Activated effector memory CD4-positive, alpha-beta T cell treated with anti-CD3 and anti-CD28 coated beads, Interleukin-2, amount 50 U/mL, for 16 hours (primary cell): ENCODE results near the gene UNC5C.

Experiments
- DNase-seq: peaks from one replicate; pipeline ENCODE4 v3.0.0-alpha.2; 2020

The UNC5C gene

DNA sequence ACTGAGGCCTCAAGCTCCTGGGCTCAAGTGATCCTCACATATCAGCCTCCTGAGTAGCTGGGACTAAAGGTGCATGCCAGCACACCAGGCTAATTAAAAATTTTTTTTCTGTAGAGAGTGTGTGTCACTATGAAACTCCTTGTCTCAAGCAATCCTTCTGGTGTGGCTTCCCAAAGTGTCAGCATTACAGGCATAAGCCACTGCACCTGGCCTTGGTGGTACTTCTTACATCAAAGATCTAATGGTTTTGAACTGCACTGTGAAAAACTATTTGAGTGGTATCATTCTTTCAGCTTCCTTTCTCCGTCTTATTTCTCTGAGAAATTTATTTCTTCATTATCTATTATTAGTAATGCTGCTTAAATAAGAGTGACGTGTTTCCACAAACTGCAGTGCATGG, 98.5 kb downstream of the UNC5C start:
- DNase-seq = no peak

GRCh38 chr4:95446173-95446572, 102.6 kb downstream of the UNC5C start:
- DNase-seq = no peak

DNA sequence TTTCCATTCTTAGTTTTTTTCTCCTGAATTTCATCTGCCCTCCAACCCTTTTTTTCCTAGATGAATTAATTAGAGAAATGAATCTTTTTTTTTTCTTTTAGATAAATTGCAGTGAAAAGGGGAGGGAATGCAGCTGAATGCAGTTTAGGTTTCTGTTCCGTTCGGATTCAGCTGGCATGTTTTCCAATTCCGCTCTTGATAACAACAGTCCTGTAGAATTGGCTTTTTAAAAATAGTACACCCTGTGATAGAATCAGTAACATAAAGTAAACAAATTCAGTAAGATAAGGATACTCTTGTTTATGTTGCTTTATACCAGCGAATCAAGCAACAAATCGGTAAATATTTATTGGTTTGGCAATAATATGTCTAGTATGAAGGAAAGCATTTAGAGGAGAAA, 103.5 kb downstream of the UNC5C start:
- DNase-seq = no peak

- DNase-seq = no peak
These were observed 104.0 kb downstream of the UNC5C start for GRCh38 chr4:95444812-95445211.

DNA sequence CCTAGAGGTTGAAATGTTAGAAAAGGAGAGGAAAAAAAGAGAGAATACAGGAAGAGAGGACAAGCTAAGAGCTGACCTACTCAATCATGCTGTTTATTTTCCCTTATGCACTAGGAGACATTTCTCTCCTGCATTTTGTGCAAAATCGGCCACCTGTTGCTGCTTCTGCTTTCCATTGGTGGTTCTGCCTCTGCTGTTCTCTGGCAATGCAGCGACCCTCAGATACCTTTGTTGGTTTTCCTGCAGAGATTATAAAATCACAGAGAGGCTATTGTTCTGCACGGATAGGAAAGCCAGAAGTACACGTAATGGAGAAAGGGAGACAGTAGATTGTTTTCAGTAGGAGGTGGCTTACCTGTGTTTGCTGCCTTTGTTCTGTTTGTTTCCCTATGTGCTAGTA, 108.9 kb downstream of the UNC5C start:
- no peak for DNase-seq

DNA sequence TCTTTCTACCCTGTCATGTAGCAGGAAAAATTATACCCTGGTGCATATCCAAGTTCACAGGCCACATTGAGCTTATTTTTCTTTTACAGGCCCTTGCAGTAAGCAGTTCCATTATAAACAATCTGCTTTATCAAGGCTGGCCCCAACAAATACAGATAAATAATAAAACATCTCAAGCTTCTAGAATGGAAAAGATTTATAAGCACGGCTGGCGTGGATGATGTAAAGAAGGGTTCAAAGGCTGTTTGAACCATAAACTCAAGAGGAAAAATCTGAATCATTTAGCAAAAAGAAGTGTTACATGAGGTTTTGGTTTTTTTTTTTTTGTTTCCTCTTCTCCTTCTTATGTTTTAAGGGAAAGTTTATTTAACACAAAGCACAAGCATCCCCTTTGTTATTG, 109.7 kb downstream of the UNC5C start:
- no peak for DNase-seq

GRCh38 chr4:95432466-95432865, 116.3 kb downstream of the UNC5C start:
- no peak for DNase-seq

DNA sequence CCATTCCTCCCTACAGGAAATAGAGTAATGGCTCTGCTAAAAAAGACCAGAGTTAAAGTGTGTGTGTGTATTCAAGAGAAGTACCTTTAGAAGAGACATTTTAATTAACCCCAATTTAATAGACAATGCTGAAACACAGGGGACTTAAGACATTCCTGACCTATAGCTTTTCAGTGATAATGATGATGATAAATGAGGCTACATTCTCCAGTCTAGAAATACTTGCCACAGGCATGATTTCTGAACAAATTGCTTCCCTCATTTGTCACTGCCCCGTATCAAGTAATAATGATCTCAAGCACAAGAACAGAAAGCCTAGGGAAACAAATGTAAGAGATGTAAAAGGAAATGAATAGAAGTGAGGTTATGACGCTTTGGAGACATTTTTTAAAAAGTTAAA, 117.1 kb downstream of the UNC5C start:
- DNase-seq = no peak

- DNase-seq = no peak
These were observed 119.4 kb downstream of the UNC5C start for GRCh38 chr4:95429416-95429815.

DNA sequence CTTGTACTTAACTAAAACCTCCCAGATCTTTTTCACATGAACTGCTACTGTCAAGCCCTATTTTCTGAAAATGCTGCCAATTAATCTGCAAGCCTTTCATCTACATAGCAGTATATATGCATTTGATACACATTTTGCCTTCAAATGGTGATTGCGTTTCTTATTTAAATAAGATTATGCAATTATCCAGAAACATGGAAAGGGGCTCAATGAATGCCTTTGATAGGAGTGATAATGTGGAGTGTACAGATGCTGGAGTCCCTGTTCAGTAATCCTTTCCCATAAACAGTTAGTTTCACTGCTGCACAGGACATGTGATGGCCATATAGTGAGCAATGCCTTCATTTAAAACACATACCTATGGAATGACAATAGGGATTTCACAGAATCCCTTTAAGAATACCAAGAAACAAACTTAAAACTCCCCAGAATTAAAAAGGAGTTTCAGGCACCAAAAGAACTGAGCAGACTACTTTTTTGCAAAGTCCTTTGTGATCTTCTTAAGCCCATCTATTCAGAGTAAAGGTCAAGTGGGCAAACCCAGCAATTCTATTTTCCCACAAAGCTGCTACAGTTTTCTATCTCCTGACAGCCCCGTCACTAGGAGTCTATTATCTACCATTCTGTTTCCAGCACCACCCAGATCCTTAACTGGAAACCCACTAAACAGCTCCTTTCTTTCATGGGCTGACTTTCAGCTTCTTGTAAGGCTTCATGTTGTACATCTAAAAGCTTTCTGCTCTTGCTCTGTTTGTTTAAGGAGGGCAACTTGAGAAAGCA, 120.3 kb downstream of the UNC5C start:
- DNase-seq = no peak

- DNase-seq = no peak
These were observed 122.3 kb downstream of the UNC5C start for GRCh38 chr4:95426455-95426854.

- no peak for DNase-seq
These were observed 126.3 kb downstream of the UNC5C start for GRCh38 chr4:95422436-95422835.

GRCh38 chr4:95421869-95422268, 126.9 kb downstream of the UNC5C start:
- DNase-seq = no peak

- no peak for DNase-seq
These were observed 131.2 kb downstream of the UNC5C start for GRCh38 chr4:95417531-95417930.

- no peak for DNase-seq
These were observed 133.4 kb downstream of the UNC5C start for GRCh38 chr4:95415346-95415771.

DNA sequence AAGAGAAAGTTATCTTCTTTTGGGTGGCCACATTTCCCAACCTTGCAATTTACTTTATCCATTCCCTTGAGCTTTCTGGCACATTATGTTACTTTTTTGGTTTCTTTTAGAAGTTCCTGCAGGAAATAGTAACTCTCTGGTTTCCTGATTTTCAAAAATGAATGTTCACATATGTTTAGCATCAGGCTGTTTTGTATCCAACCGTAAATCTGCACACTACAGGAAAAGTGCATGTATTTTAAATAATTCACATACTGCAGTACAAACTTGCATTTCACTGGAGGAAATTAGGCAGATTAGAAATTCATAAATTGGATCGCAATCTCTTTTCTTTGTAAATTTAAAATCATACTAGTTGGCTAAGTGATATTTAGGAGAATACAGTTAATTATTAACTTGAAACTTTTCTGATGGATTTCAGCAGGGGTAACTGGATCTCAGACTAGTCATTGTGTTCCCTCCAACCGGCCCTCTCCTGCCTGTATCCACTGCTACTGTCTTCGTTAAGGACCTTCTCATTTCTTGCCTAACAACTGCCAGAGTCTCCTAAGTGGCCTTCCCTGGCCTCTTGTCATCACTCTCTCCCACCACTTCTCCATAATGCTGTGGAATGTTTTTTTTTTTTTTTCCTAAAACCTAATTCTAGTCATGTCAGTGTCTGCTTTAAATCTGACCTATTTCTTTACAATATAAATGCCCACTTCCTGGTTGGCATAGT, 137.2 kb downstream of the UNC5C start:
- no peak for DNase-seq

GRCh38 chr4:95410387-95410977, 138.3 kb downstream of the UNC5C start:
- no peak for DNase-seq

- no peak for DNase-seq
These were observed 139.0 kb downstream of the UNC5C start for GRCh38 chr4:95409750-95410149.

- no peak for DNase-seq
These were observed 139.6 kb downstream of the UNC5C start for GRCh38 chr4:95409127-95409526.

GRCh38 chr4:95402299-95402698, 146.5 kb downstream of the UNC5C start:
- no peak for DNase-seq

DNA sequence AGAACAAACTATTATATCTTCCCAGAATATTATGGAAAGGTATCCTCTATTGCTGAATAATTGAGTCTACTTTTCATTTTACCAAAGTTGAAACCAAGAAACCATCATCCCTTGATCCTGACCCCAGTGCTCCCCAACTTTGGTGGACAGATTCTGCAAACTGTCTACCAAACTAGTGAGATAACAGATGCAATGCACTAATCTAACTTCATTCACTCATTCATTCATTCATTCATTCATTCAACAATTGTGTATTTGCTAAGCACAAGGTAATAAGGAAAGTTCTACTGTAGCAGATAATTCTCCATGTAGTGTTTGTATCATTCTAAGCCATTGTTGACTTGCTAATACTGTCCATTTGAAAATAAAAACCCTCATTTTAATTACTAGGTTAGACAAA, 150.6 kb downstream of the UNC5C start:
- no peak for DNase-seq

GRCh38 chr4:95394752-95395306, 153.9 kb downstream of the UNC5C start:
- DNase-seq = no peak

GRCh38 chr4:95393821-95394220, 155.0 kb downstream of the UNC5C start:
- no peak for DNase-seq

GRCh38 chr4:95388911-95389310, 159.9 kb downstream of the UNC5C start:
- DNase-seq = no peak
